Measurements from ENCODE around the gene MBD2.

- no peak for TF ChIP-seq CTCF (conservative IDR thresholded peaks at IDR 0.05; ENCODE audit: low read depth, low read length)
- no peak for TF ChIP-seq EZH2 (IDR thresholded peaks at IDR 0.05; ENCODE audit: low read length, unreplicated experiment)
Observed at GRCh38 chr18:54242327-54242726, 17.9 kb upstream of the MBD2 start.
